Natural killer cell (primary cell): ENCODE data around the gene SNAP47. TPM values are rescaled to one million over a fixed set of nuclear protein-coding genes. Genes with fewer than 3 reads are reported as not detected.
A peak's percentile ranks its signal among the peaks of the same experiment; 100 is the strongest.
"Not testable (repeated sequence)": the region's sequence is repeated elsewhere in the genome, so short reads cannot be mapped to it uniquely, and the experiment has no call there.

ENCODE experiments used
- ATAC-seq, 3 donors: fragments of 150-1000 bp in 2 of 3; fragments of 200-7000 bp in 1 of 3; cut with Tn5 transposase; 1 replicate in 1 of 3; 2 replicates in 2 of 3; pipeline ENCODE4 v1.10.0; 2021; ENCODE audit warnings: mild to moderate bottlenecking in 2 of 3, moderate library complexity in 2 of 3
- DNase-seq, 2 donors: peaks; one replicate each; pipeline versions ENCODE4 v3.0.0 to v3.0.0-alpha.2; 2013 to 2021; ENCODE audit warnings: mixed read lengths in 1 of 2
- H3K27ac ChIP-seq: one replicate; pipeline ENCODE4 v1.5.1; 2013; ENCODE audit warnings: mild to moderate bottlenecking, low read length
- H3K27me3 ChIP-seq: one replicate; pipeline ENCODE4 v1.6.1; 2013; ENCODE audit warnings: low read length; ENCODE audit not compliant: control insufficient read depth, insufficient read depth
- H3K36me3 ChIP-seq: one replicate; pipeline ENCODE4 v1.6.1; 2013; ENCODE audit warnings: low read length; ENCODE audit not compliant: control insufficient read depth, insufficient read depth
- H3K4me1 ChIP-seq: one replicate; pipeline ENCODE4 v1.6.1; 2013; ENCODE audit warnings: low read length; ENCODE audit not compliant: control insufficient read depth, insufficient read depth
- H3K4me3 ChIP-seq: one replicate; pipeline ENCODE4 v1.5.1; 2013; ENCODE audit warnings: low read length
- H3K9me3 ChIP-seq: one replicate; pipeline ENCODE4 v1.6.1; 2013; ENCODE audit warnings: low read length; ENCODE audit not compliant: control insufficient read depth, insufficient read depth
- H3K27ac Mint-ChIP-seq, 2 donors: one replicate each; pipeline ENCODE4 v1.8.0; 2022; ENCODE audit warnings: mild to moderate bottlenecking in 2 of 2, mixed read lengths in 2 of 2, moderate library complexity in 1 of 2
- H3K27me3 Mint-ChIP-seq, 2 donors: one replicate each; pipeline ENCODE4 v1.8.0; 2022; ENCODE audit warnings: low read depth in 2 of 2, mixed read lengths in 2 of 2
- H3K36me3 Mint-ChIP-seq: one replicate; pipeline ENCODE4 v1.8.0; 2022; ENCODE audit warnings: mixed read lengths
- H3K4me1 Mint-ChIP-seq, 2 donors: one replicate each; pipeline ENCODE4 v1.8.0; 2022; ENCODE audit warnings: mixed read lengths in 2 of 2
- H3K4me3 Mint-ChIP-seq: one replicate; pipeline ENCODE4 v1.8.0; 2022; ENCODE audit warnings: mild to moderate bottlenecking, moderate library complexity, mixed read lengths
- H3K9me3 Mint-ChIP-seq, 2 donors: one replicate each; pipeline ENCODE4 v1.8.0; 2022; ENCODE audit warnings: mixed read lengths in 2 of 2
- CTCF ChIP-seq: fragments of 200-600 bp; IDR thresholded peaks from one replicate; pipeline ENCODE4 v1.8.0; 2022; ENCODE audit warnings: antibody characterized with exemption
- WGBS: methylation state at CpG from one replicate; pipeline ENCODE4 v1.1.7; 2013; ENCODE audit warnings: missing lambda C conversion rate; ENCODE audit not compliant: insufficient coverage; 5-methylcytosine and 5-hydroxymethylcytosine counted together
- intact Hi-C: fragments of 100-400 bp; cut with micrococcal nuclease; formaldehyde crosslinking; loops from one replicate; pipeline ENCODE4 v1.14.2; 2022
- total RNA-seq, 4 donors: library from RNA; stranded (reverse); fragments of 120-200 nt in 1 of 4; gene quantifications; one replicate each; pipeline versions ENCODE4 v1.2.3 to v1.2.4, GENCODE V29; 2013 to 2022

Gene SNAP47
- total RNA-seq: 10 to 100 TPM; 19.0 to 24.2 (median 23.1) TPM
- 25.9 TPM for total RNA-seq (2013)

GRCh38 chr1:227734856-227735538 is at the start of gene SNAP47, which contains the start of gene JMJD4:
Gene SNAP47 (plus strand): TSS chr1:227735435. CDS start chr1:227747737, 12,302 bp downstream.
Gene JMJD4 (minus strand): TSS chr1:227735302. CDS start chr1:227735273, 29 bp downstream.
- WGBS: under 1% methylated on average over 83 of the region's 83 CpGs
- peak within 1 kb of the TSS; percentile 87 to 92 for H3K27ac Mint-ChIP-seq
- Histone ChIP-seq H3K27ac (peak within 1 kb of the TSS; percentile 73), H3K4me1 (peaks cover 25% of the 10 kb centered on the region), H3K9me3 (no peaks in the 10 kb centered on the region), H3K27me3 (no peaks in the 10 kb centered on the region), H3K36me3 (peaks cover 6% of the 10 kb centered on the region), H3K4me3 (peak within 1 kb of the TSS; percentile 56)
- DNase-seq (peak; percentile 94 to 97), ATAC-seq (peak; percentile 93 to 94 (median 94))
- H3K4me3 Mint-ChIP-seq: peak within 1 kb of the TSS; percentile 96
- peaks cover 29 to 41% of the 10 kb centered on the region in 2 donors for H3K4me1 Mint-ChIP-seq
- H3K9me3 Mint-ChIP-seq: no peaks in the 10 kb centered on the region
- H3K27me3 Mint-ChIP-seq: no peaks in the 10 kb centered on the region
- no peak for TF ChIP-seq CTCF
- intact Hi-C loops: loop anchor here (5.0 kb wide), 1 partner anchor 173 kb away; the partner anchor contains the start of gene ZNF678
- H3K36me3 Mint-ChIP-seq: no peaks in the 10 kb centered on the region

GRCh38 chr1:227685807-227686206 is 49.4 kb upstream of the SNAP47 start:
- no peak overlapping the region for H3K4me3 Mint-ChIP-seq
- Histone ChIP-seq H3K9me3 (peaks cover 48% of the 10 kb centered on the region), H3K27me3 (no peaks in the 10 kb centered on the region), H3K4me3 (no peak overlapping the region), H3K36me3 (no peaks in the 10 kb centered on the region), H3K4me1 (no peaks in the 10 kb centered on the region), H3K27ac (no peak overlapping the region)
- H3K36me3 Mint-ChIP-seq: peaks cover 35% of the 10 kb centered on the region
- peaks cover 13 to 33% of the 10 kb centered on the region in 2 donors for H3K9me3 Mint-ChIP-seq
- intact Hi-C loops: no loop called here
- no peaks in the 10 kb centered on the region for H3K27me3 Mint-ChIP-seq
- ATAC-seq: no peak
- TF ChIP-seq CTCF: no peak
- no peak overlapping the region for H3K27ac Mint-ChIP-seq
- DNase-seq: no peak
- H3K4me1 Mint-ChIP-seq: no peaks in the 10 kb centered on the region
- 76% methylated on average over 7 of the region's 8 CpGs for WGBS

- no peaks in the 10 kb centered on the region for H3K4me1 ChIP-seq
- H3K4me1 Mint-ChIP-seq: no peaks in the 10 kb centered on the region
- no peak for TF ChIP-seq CTCF
- intact Hi-C loops: no loop called here
- H3K9me3 Mint-ChIP-seq: peaks cover 24 to 33% of the 10 kb centered on the region in 2 donors
- H3K27ac ChIP-seq: no peak overlapping the region
- H3K4me3 Mint-ChIP-seq: no peak overlapping the region
- ATAC-seq: no peak
- H3K36me3 Mint-ChIP-seq: peaks cover 46% of the 10 kb centered on the region
- H3K27me3 ChIP-seq: no peaks in the 10 kb centered on the region
- WGBS: 100% methylated on average over 1 of the region's 3 CpGs
- peaks cover 0 to 3% of the 10 kb centered on the region in 2 donors for H3K27me3 Mint-ChIP-seq
- H3K27ac Mint-ChIP-seq: no peak overlapping the region
- DNase-seq: no peak
- no peaks in the 10 kb centered on the region for H3K36me3 ChIP-seq
- H3K4me3 ChIP-seq: no peak overlapping the region
- peaks cover 37% of the 10 kb centered on the region for H3K9me3 ChIP-seq
These were observed 37.8 kb upstream of the SNAP47 start for GRCh38 chr1:227697321-227697864.

- H3K4me3 Mint-ChIP-seq, H3K36me3 ChIP-seq, ATAC-seq, H3K27ac ChIP-seq, H3K4me1 Mint-ChIP-seq, H3K27me3 Mint-ChIP-seq, intact Hi-C loops, H3K4me3 ChIP-seq, DNase-seq, H3K4me1 ChIP-seq, H3K27me3 ChIP-seq, H3K27ac Mint-ChIP-seq: not testable (repeated sequence)
- no CpG with 5 or more reads among the region's 1 CpG for WGBS
- peaks cover 20% of the 10 kb centered on the region for H3K9me3 ChIP-seq
- H3K9me3 Mint-ChIP-seq: peaks cover 24 to 28% of the 10 kb centered on the region in 2 donors
- H3K36me3 Mint-ChIP-seq: peaks cover 51% of the 10 kb centered on the region
These were observed 33.6 kb upstream of the SNAP47 start for GRCh38 chr1:227701631-227702030.
